MCF 10A (cell line): ENCODE results near the gene GP1BB. TPM values are rescaled to one million over a fixed set of nuclear protein-coding genes. Genes with fewer than 3 reads are reported as not detected.
"Not testable (repeated sequence)": the region's sequence is repeated elsewhere in the genome, so short reads cannot be mapped to it uniquely, and the experiment has no call there.

Experiments used
- BruUV-seq: library from RNA; stranded (reverse); fragments of 400-500 nt; replicated peaks from 2 replicates; lab custom pipeline; 2021; lab: Mats Ljungman, UMichigan
- CTCF ChIA-PET: fragments of 300-600 bp; sonication (Branson Sonifier 250); formaldehyde crosslinking; extraction: SDS; loops from one replicate; lab custom pipeline; 2021; ENCODE audit warnings: antibody characterized with exemption, inconsistent platforms; lab: Yijun Ruan, JAX
- POLR2A ChIA-PET: fragments of 300-600, 350-650 bp; sonication (Branson Sonifier 250); formaldehyde crosslinking; extraction: SDS; loops from one replicate; lab custom pipeline; 2020; ENCODE audit warnings: antibody characterized with exemption, inconsistent platforms; lab: Yijun Ruan, JAX
- DNase-seq: peaks from one replicate; pipeline ENCODE4 v3.0.0-alpha.2; 2018; ENCODE audit not compliant: unreplicated experiment
- H3K27ac Mint-ChIP-seq: one replicate; pipeline ENCODE4 v1.8.0; 2022; ENCODE audit warnings: mild to moderate bottlenecking, low read depth, mixed read lengths; ENCODE audit not compliant: unreplicated experiment
- H3K27me3 Mint-ChIP-seq: one replicate; pipeline ENCODE4 v1.8.0; 2022; ENCODE audit warnings: mixed read lengths; ENCODE audit not compliant: insufficient read depth, unreplicated experiment
- H3K36me3 Mint-ChIP-seq: one replicate; pipeline ENCODE4 v1.8.0; 2022; ENCODE audit warnings: mild to moderate bottlenecking, moderate library complexity, mixed read lengths; ENCODE audit not compliant: insufficient read depth, unreplicated experiment
- H3K4me1 Mint-ChIP-seq: one replicate; pipeline ENCODE4 v1.8.0; 2022; ENCODE audit warnings: mixed read lengths; ENCODE audit not compliant: insufficient read depth, unreplicated experiment
- H3K4me3 Mint-ChIP-seq: one replicate; pipeline ENCODE4 v1.8.0; 2022; ENCODE audit warnings: mild to moderate bottlenecking, moderate library complexity, mixed read lengths; ENCODE audit not compliant: unreplicated experiment
- H3K9me3 Mint-ChIP-seq: one replicate; pipeline ENCODE4 v1.8.0; 2022; ENCODE audit warnings: mixed read lengths; ENCODE audit not compliant: unreplicated experiment
- CTCF ChIP-seq: fragments of 200-600 bp; IDR thresholded peaks from one replicate; pipeline ENCODE4 v1.8.0; 2022; ENCODE audit warnings: antibody characterized with exemption, mild to moderate bottlenecking; ENCODE audit not compliant: unreplicated experiment
- intact Hi-C: fragments of 100-400 bp; cut with micrococcal nuclease; formaldehyde crosslinking; loops from 2 replicates; pipeline ENCODE4 v1.14.1; 2022
- total RNA-seq: library from RNA; stranded (reverse); gene quantifications from 2 replicates; pipeline ENCODE4 v1.2.3, GENCODE V29; 2022

The GP1BB gene
- total RNA-seq, 1 experiment from 2014 or later: 0.37 TPM

- Mint-ChIP-seq H3K4me1 (peaks cover 6% of the 10 kb centered on the region), H3K36me3 (no peaks in the 10 kb centered on the region), H3K27ac (no peak overlapping the region), H3K27me3 (peaks cover 44% of the 10 kb centered on the region), H3K9me3 (peaks cover 5% of the 10 kb centered on the region), H3K4me3 (no peak overlapping the region)
- ChIA-PET POLR2A (no interaction called here), CTCF (no interaction called here)
- no peak for TF ChIP-seq CTCF
- BruUV-seq: no TSS peak
- no peak for DNase-seq
- intact Hi-C loops: loop anchor here (5.0 kb wide), 1 partner anchor 42 kb away; no protein-coding TSS in a partner anchor
These were observed 47.9 kb upstream of the GP1BB start for GRCh38 chr22:19675428-19675827.

GRCh38 chr22:19676437-19676836, 46.9 kb upstream of the GP1BB start:
- not testable (repeated sequence) for H3K9me3 Mint-ChIP-seq, BruUV-seq, H3K4me3 Mint-ChIP-seq, H3K4me1 Mint-ChIP-seq, DNase-seq, H3K36me3 Mint-ChIP-seq, H3K27ac Mint-ChIP-seq
- POLR2A ChIA-PET: interaction anchor here (0.7 kb wide), 1 partner anchor 16 kb away, joined by 3 read pairs; no protein-coding TSS in a partner anchor
- H3K27me3 Mint-ChIP-seq: peaks cover 41% of the 10 kb centered on the region
- intact Hi-C loops: loop anchor here (5.0 kb wide), 1 partner anchor 41 kb away; no protein-coding TSS in a partner anchor
- CTCF ChIA-PET: interaction anchor here (0.7 kb wide), 1 partner anchor 47 kb away, joined by 3 read pairs; no protein-coding TSS in a partner anchor

- intact Hi-C loops: loop anchor here (5.0 kb wide), 1 partner anchor 38 kb away; no protein-coding TSS in a partner anchor
- CTCF ChIA-PET: interaction anchor here (0.6 to 2.0 kb wide), 7 partner anchors 9 to 351 kb away, joined by 3 to 7 read pairs (median 4); no protein-coding TSS in a partner anchor
These were observed 44.3 kb upstream of the GP1BB start for GRCh38 chr22:19678949-19679521.

GRCh38 chr22:19679522-19680101, 43.7 kb upstream of the GP1BB start:
- peak; percentile 11 for DNase-seq
- BruUV-seq: no TSS peak
- H3K27me3 Mint-ChIP-seq: peaks cover 53% of the 10 kb centered on the region

More at GRCh38 chr22:19678949-19679521, 44.3 kb upstream of the GP1BB start:
- POLR2A ChIA-PET: interaction anchor here (0.6 kb wide), 1 partner anchor 190 kb away, joined by 3 read pairs; no protein-coding TSS in a partner anchor
- no peak for TF ChIP-seq CTCF
- DNase-seq: no peak
- Mint-ChIP-seq H3K4me1 (peaks cover 6% of the 10 kb centered on the region), H3K27me3 (peaks cover 53% of the 10 kb centered on the region), H3K9me3 (peaks cover 6% of the 10 kb centered on the region), H3K4me3 (no peak overlapping the region), H3K36me3 (no peaks in the 10 kb centered on the region), H3K27ac (no peak overlapping the region)
- BruUV-seq: no TSS peak

More at GRCh38 chr22:19679522-19680101, 43.7 kb upstream of the GP1BB start:
- POLR2A ChIA-PET: interaction anchor here (0.6 kb wide), 1 partner anchor 189 kb away, joined by 3 read pairs; no protein-coding TSS in a partner anchor
- peak; percentile 67 for TF ChIP-seq CTCF
- H3K9me3 Mint-ChIP-seq: peaks cover 6% of the 10 kb centered on the region
- intact Hi-C loops: loop anchor here (5.0 kb wide), 1 partner anchor 38 kb away; no protein-coding TSS in a partner anchor
- CTCF ChIA-PET: interaction anchor here (0.6 to 2.0 kb wide), 14 partner anchors 8 to 715 kb away, joined by 3 to 7 read pairs (median 3); no protein-coding TSS in a partner anchor
- no peaks in the 10 kb centered on the region for H3K36me3 Mint-ChIP-seq
- no peak overlapping the region for H3K27ac Mint-ChIP-seq
- H3K4me1 Mint-ChIP-seq: peaks cover under 1% of the 10 kb centered on the region
- H3K4me3 Mint-ChIP-seq: no peak overlapping the region
